ENCODE results near the gene DDX27. TPM values are rescaled to one million over a fixed set of nuclear protein-coding genes. Genes with fewer than 3 reads are reported as not detected.

Gene DDX27
- total RNA-seq, 2 donors from 2014 or later = 18.2 to 42.8 TPM

- no peak for TF ChIP-seq POLR2A (IDR thresholded peaks at IDR 0.05)
- no peak for TF ChIP-seq CTCF (IDR thresholded peaks at IDR 0.05)
- WGBS, 2 donors = 90 to 95% methylated on average over 8 to 9 of the region's 9 CpGs
- H3K27me3 ChIP-seq = no peaks in the 10 kb centered on the region
- H3K4me3 ChIP-seq = no peak overlapping the region
- no peak overlapping the region for H3K27ac ChIP-seq
- ATAC-seq (no peak), DNase-seq (no peak)
- no peaks in the 10 kb centered on the region for H3K4me1 ChIP-seq
- intact Hi-C loops (cut with DNase I) = no loop called here
- H3K36me3 ChIP-seq (replicated peaks in 1 of 2; ENCODE audit: insufficient read depth in 1 of 2, low read depth in 2 of 2) = peaks cover 17 to 52% of the 10 kb centered on the region in 2 donors
- no peaks in the 10 kb centered on the region for H3K9me3 ChIP-seq
Measured at GRCh38 chr20:49228676-49229075, 9.5 kb downstream of the DDX27 start.

GRCh38 chr20:49229381-49229780 lies 10.2 kb downstream of the DDX27 start:
- Histone ChIP-seq H3K27ac (no peak overlapping the region), H3K4me1 (no peaks in the 10 kb centered on the region), H3K9me3 (no peaks in the 10 kb centered on the region), H3K36me3 (replicated peaks in 1 of 2; ENCODE audit: insufficient read depth in 1 of 2, low read depth in 2 of 2) (peaks cover 12 to 50% of the 10 kb centered on the region in 2 donors), H3K4me3 (no peak overlapping the region), H3K27me3 (no peaks in the 10 kb centered on the region)
- DNase-seq (no peak), ATAC-seq (no peak)
- intact Hi-C loops (cut with DNase I) = no loop called here
- 79 to 90% methylated on average over 2 of the region's 2 CpGs for WGBS, 2 donors
- no peak for TF ChIP-seq CTCF (IDR thresholded peaks at IDR 0.05)
- TF ChIP-seq POLR2A (IDR thresholded peaks at IDR 0.05) = no peak

DNA sequence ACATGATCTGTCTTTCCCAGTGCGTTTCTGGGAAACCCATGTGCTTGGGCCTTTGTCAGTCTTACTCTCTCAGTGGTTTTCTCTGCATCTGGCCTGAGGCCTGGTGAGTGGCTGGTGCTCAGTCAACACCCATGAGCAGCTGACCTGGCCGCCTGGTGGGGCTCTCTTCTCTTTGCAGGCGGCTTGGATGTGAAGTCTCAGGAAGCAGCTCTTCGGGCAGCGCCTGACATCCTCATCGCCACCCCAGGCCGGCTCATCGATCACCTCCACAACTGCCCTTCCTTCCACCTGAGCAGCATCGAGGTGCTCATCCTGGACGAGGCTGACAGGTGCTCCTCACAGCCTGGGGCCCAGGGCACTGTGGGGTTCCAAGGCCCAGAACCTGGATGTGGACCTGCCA lies 10.8 kb downstream of the DDX27 start:
- Histone ChIP-seq H3K36me3 (replicated peaks in 1 of 2; ENCODE audit: insufficient read depth in 1 of 2, low read depth in 2 of 2) (peaks cover 7 to 50% of the 10 kb centered on the region in 2 donors), H3K4me1 (no peaks in the 10 kb centered on the region), H3K4me3 (no peak overlapping the region), H3K9me3 (no peaks in the 10 kb centered on the region), H3K27ac (no peak overlapping the region), H3K27me3 (no peaks in the 10 kb centered on the region)
- WGBS, 2 donors = 78 to 92% methylated on average over 10 of the region's 10 CpGs
- intact Hi-C loops (cut with DNase I) = no loop called here
- no peak for ATAC-seq
- DNase-seq = no peak
- no peak for TF ChIP-seq POLR2A (IDR thresholded peaks at IDR 0.05)
- no peak for TF ChIP-seq CTCF (IDR thresholded peaks at IDR 0.05)

DNA sequence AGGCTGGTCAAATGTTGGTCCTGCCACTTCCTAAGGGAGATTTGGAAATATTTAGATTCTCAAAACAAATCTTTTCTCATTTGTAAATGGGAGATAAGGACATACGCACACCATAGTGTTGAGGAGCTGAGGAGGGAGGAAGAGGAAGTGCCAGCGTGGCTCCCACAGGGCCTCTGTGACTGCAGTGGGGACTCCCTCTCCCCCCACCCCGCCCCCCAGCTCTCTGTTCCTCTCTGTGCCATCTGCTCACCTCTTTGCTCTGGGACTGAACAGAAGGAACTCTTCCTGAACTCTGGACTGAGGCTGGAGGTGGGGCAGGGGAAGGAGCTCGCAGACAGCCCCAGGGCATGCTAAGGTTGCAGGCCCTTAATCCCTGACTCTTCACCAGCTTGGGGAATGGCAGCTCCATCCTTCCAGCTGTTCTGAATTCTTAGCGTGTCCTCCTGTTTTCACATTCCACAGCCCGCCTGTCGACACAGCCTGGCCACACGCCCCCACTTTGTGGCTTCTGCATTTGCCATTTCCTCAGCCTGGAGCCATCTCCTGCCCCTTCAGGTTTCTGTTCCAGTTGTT lies 11.4 kb downstream of the DDX27 start:
- Histone ChIP-seq H3K4me1 (no peaks in the 10 kb centered on the region), H3K27me3 (no peaks in the 10 kb centered on the region), H3K4me3 (no peak overlapping the region), H3K36me3 (replicated peaks in 1 of 2; ENCODE audit: insufficient read depth in 1 of 2, low read depth in 2 of 2) (peaks cover 7 to 51% of the 10 kb centered on the region in 2 donors), H3K27ac (no peak overlapping the region), H3K9me3 (no peaks in the 10 kb centered on the region)
- intact Hi-C loops (cut with DNase I) = no loop called here
- DNase-seq = peak in 2 of 4 donors; percentile 20 to 32
- ATAC-seq = no peak
- 73 to 90% methylated on average over 5 to 8 of the region's 8 CpGs for WGBS, 2 donors
- TF ChIP-seq CTCF (IDR thresholded peaks at IDR 0.05) (no peak), POLR2A (IDR thresholded peaks at IDR 0.05) (no peak)

- Histone ChIP-seq H3K27me3 (no peaks in the 10 kb centered on the region), H3K9me3 (no peaks in the 10 kb centered on the region), H3K4me3 (no peak overlapping the region), H3K36me3 (replicated peaks in 1 of 2; ENCODE audit: insufficient read depth in 1 of 2, low read depth in 2 of 2) (peaks cover 7 to 49% of the 10 kb centered on the region in 2 donors), H3K4me1 (no peaks in the 10 kb centered on the region), H3K27ac (no peak overlapping the region)
- DNase-seq (no peak), ATAC-seq (no peak)
- intact Hi-C loops (cut with DNase I) = no loop called here
- TF ChIP-seq CTCF (IDR thresholded peaks at IDR 0.05) = no peak
- TF ChIP-seq POLR2A (IDR thresholded peaks at IDR 0.05) = no peak
- 68 to 78% methylated on average over 7 of the region's 7 CpGs for WGBS, 2 donors
Measured at GRCh38 chr20:49231471-49231870, 12.3 kb downstream of the DDX27 start.
